RPMI8226 (cell line): ENCODE results near the gene ALPK3.

Experiments
- DNase-seq: peaks from one replicate; pipeline ENCODE4 v3.0.0-alpha.2; 2015

ALPK3 gene

DNA sequence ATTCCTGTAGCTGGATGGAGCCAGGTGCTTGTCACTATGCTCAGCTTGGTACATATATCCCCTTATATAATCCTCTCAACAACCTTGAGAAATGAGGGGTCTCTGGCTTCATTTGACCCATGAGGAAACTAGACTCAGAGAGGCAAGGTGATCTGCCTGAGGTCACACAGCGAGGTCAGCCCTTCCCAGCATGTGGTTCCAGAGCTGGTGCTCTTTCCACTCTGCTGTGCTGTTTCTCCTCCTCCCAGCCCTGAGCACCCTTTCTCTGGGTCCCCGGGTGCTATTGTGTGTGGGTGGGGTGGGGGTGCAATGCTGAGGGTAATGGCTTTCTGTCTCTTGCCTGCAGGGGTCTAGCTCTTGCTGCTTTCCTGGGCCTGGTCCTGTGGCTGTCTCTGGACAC, 86.6 kb downstream of the ALPK3 start:
- no peak for DNase-seq

DNA sequence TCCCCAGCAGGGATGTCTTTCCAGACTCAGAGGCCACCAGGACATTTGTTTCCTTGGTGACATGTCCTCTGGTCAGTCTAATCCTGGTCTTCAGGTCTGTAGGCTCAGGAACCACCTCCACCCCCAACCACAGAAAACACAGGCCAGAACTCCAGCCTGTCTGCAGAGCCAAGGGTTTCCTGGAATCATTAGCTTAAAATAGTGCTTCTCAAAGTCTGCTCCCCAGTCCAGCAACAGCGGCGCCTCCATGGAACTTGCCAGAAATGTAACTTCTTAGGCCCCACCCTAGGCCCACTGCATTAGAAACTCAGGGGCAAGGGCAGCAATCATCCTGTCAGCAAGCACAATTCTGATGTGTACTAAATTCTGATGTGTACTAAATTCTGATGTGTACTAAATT, 87.3 kb downstream of the ALPK3 start:
- no peak for DNase-seq

DNA sequence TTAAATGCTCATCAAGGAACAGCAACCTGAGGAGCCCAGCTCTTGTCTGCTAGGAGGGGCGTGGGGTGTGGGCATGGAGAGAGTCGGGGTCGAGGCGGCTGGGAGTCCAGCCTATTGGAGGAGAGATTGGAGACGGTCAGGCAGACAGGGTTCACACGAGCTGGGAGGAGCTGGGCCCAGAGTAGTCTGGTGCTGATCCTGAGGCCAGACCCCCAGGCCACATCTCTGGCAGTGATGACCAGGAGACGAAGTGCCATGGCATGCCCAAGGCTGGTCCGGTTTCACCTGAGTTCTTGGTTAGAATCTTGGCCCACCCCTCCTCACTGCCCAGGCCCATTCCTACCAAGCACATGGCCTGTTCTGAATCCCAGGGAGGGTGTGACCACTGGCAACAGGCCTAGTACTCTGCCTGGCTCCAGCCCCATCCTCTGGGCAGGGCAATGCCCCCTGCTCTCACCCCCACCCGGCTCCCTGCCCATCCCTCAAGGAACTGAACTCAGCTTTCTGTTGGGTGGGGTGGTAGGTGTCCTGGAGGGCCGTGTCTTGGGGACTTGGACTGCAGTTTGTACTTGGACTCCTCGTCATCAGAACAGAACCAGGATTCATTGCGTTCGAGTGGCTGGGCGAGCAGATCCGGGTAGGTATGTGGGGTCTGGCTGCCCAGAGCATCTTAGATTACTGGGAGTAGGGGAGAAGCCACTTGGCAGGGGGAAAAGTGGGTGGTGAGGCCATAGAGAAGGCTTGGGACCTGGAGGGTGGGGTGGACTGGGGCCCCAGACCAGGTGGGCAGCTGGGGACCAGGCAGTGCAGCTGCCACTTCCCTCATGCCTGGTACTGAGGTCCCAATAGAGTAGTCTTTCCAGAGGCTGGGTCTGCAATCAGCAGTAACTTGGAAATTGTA, 88.1 kb downstream of the ALPK3 start:
- no peak for DNase-seq

GRCh38 chr15:84907731-84908130, 90.6 kb downstream of the ALPK3 start:
- DNase-seq = no peak

DNA sequence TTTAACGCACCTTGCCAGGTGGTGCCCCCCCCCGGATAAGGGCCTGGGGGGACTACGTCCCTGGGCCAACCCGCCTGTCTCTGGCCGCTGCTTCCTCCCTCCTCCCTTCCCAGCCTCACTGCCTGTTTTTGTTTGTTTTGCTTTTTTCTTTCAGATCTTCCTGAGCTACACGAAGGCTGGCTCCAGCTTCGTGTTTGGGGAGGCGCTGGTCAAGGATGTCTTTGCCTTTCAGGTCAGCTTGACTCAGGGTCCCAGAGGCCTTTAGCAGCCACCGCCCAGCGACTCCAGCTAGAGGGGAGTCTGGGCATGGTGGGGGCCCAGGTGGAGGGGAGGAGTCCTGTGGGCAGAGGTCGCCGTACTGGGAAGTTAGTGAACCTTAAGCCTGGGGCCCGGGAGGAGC, 91.4 kb downstream of the ALPK3 start:
- DNase-seq = peak; percentile 21

GRCh38 chr15:84909029-84909428, 91.9 kb downstream of the ALPK3 start:
- no peak for DNase-seq

GRCh38 chr15:84909782-84910181, 92.6 kb downstream of the ALPK3 start:
- no peak for DNase-seq

DNA sequence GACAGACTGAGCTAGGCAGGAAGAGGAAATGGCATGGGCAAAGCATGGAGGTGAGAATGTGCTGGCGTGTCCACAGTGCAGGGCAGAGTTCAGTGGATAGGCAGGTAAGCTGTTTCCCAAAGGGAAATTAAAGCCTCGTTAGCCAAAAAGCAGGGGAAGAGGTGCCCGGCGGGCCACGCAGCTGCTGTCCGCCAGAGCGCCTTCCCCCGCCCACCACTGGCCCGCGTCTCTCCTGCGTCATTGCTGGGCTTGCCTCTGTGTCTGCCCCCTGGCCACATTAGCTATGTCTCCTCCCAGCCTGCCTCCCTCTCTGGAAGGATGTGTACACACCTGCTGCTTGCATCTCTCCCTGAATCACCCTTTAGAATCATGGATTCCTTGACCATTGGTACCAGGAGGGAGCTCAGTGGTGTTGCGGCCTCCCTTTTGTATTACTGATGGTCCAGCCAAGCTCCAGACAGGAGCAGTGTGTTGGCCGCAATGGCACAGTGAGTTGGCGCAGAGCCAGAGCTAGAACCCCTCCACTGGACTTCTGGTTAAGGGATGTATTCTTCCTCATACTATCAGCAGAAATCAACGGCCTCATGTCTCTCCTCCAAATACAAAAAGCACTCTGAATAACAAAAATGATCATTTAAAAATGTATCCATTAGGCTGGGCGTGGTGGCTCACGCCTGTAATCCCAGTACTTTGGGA, 93.9 kb downstream of the ALPK3 start:
- DNase-seq = no peak

- peak; percentile 23 for DNase-seq
These were observed 94.9 kb downstream of the ALPK3 start for GRCh38 chr15:84911879-84912660.

- no peak for DNase-seq
These were observed 96.2 kb downstream of the ALPK3 start for GRCh38 chr15:84913360-84913723.

- DNase-seq = no peak
These were observed 97.2 kb downstream of the ALPK3 start for GRCh38 chr15:84914351-84914750.

DNA sequence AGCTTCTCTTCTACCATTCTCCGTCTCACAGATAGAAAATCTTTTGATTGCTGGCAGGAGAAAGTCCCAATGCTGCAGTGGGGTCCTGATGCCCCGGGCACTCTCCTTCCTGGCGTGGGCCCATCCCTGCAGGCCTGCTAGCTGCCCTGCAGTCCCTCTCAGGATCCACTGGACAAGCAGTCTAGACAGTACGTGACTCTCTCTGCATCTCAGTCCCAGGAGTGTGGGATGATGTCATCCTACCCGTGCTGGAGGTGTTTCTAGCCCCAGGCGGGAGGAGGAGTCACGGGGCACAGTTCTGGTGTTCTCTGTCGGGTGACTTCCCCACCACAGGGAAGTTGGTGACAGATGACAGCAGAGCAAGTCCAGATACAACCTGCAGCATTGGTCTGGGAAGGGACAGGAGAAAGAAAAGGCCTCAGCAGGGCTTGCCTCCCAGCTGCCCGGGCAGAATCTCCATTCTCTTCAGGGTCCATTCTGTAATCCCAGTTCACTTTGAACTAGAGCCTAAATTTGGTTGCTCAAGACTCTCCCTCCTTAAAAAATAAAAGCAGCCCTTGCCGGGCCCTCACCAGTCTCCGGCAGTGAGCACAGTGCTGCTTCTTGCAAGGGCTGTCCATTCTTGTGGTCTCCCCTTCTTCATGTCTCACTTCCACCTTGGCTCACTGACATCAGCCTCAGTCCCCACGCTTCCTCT, 97.9 kb downstream of the ALPK3 start:
- peak; percentile 91 for DNase-seq

- DNase-seq = no peak
These were observed 98.4 kb downstream of the ALPK3 start for GRCh38 chr15:84915606-84915958.

DNA sequence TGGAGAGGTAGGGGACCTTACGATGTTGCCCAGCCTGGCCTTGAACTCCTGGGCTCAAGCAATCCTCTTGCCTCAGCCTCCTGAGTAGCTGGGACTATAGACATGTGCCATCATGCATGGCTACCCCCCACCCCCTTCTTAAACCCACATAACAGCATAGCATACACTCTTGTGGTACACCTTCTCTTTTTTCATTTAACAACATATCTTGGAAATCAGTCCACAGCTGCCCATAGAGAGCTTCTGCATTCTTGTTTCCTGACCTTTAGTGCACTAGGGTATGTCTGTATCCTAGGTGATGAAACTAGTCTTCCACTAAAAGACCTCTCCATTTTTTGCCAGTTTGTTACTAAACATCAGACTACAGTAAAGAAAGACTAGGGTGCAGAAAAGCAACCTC, 100.3 kb downstream of the ALPK3 start:
- DNase-seq = no peak

DNA sequence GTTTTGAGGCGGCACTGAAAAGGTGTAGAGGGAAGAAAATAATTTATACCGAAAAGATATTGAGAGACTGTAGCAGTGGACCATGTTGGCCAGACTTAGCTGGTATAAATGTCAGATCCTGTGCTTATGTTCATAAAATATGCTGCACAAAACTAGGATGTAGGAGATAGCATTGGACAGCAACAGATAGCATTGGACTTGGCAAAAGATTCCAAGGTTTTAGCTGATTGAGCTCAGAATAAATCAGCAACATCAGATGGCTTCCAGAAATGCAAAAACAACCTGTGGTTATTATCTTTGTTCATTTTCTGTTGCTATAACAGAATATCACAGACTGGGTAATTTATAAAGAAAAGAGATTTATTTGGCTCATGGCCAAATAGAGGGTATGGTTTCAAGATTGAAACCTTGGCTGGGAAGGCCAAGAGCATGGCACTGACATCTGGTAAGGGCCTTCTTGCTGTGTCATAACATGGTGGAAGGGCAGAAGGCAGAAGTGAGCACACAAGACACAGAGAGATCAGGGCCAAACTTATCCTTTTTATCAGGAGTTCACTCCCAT, 102.0 kb downstream of the ALPK3 start:
- DNase-seq = peak; percentile 30

GRCh38 chr15:84921121-84921520, 104.0 kb downstream of the ALPK3 start:
- no peak for DNase-seq

- DNase-seq = no peak
These were observed 105.4 kb downstream of the ALPK3 start for GRCh38 chr15:84922530-84922929.
